ENCODE data around the gene WDR36. TPM values are rescaled to one million over a fixed set of nuclear protein-coding genes. Genes with fewer than 3 reads are reported as not detected.

The WDR36 gene
- polyA plus RNA-seq, 1 donor (not counting 4 experiments of a cell fraction or from before 2014, with no cell fraction given), result 37.8 TPM

GRCh38 chr5:111134087-111134486 is 41.9 kb downstream of the WDR36 start:
- no peak overlapping the region for H3K9ac ChIP-seq (ENCODE audit: control insufficient read depth, extremely low read depth, insufficient read depth, low read length)
- H3K27ac ChIP-seq (ENCODE audit: control insufficient read depth, insufficient read depth, low read length), result no peak overlapping the region
- peaks cover 16% of the 10 kb centered on the region for H3K4me1 ChIP-seq (ENCODE audit: control insufficient read depth, extremely low read depth, insufficient read depth, low read length)
- no peak overlapping the region for H3K4me3 ChIP-seq (ENCODE audit: control insufficient read depth in 2 of 3, extremely low read depth in 1 of 3, insufficient read depth in 2 of 3, low read depth in 1 of 3, low read length in 3 of 3)
- no peaks in the 10 kb centered on the region for H3K9me3 ChIP-seq (ENCODE audit: control insufficient read depth, low read depth, low read length)
- H3K27me3 ChIP-seq (ENCODE audit: control insufficient read depth, extremely low read depth, insufficient read depth, low read length), result no peaks in the 10 kb centered on the region
- no peak overlapping the region for H3K4me2 ChIP-seq (ENCODE audit: control insufficient read depth, extremely low read depth, insufficient read depth, low read depth, low read length)
- dilution Hi-C loops (cut with MboI; ENCODE audit: extremely low pct_ligation_motif_present, low sequenced_read_pairs), result no loop called here
- FAIRE-seq, result no peak
- H4K20me1 ChIP-seq (ENCODE audit: control insufficient read depth, extremely low read depth, insufficient read depth, low read length), result no peaks in the 10 kb centered on the region
- peaks cover 0 to 3% of the 10 kb centered on the region in 2 experiments for H3K36me3 ChIP-seq (ENCODE audit: control insufficient read depth in 2 of 2, extremely low read depth in 1 of 2, insufficient read depth in 2 of 2, low read length in 2 of 2)
- H3K9me1 ChIP-seq (ENCODE audit: control insufficient read depth, extremely low read depth, insufficient read depth, low read length), result no peaks in the 10 kb centered on the region
- no peak for DNase-seq (ENCODE audit: low read depth, low spot score)
- no peaks in the 10 kb centered on the region for H3K79me2 ChIP-seq (ENCODE audit: control insufficient read depth, insufficient read depth, low read length)
- no peak for TF ChIP-seq EZH2 (IDR thresholded peaks at IDR 0.05; ENCODE audit: low read length)
- no peak for TF ChIP-seq CTCF (optimal IDR thresholded peaks at IDR 0.05 in 1 of 3, IDR thresholded peaks at IDR 0.05 in 1 of 3, conservative IDR thresholded peaks at IDR 0.05 in 1 of 3; ENCODE audit: extremely low read depth in 1 of 3, insufficient read depth in 2 of 3, low read length in 3 of 3)
- H2AFZ ChIP-seq (ENCODE audit: control insufficient read depth, low read length), result no peak overlapping the region

GRCh38 chr5:111134864-111135263 is 42.7 kb downstream of the WDR36 start:
- no peak overlapping the region for H3K27ac ChIP-seq (ENCODE audit: control insufficient read depth, insufficient read depth, low read length)
- no peaks in the 10 kb centered on the region for H3K79me2 ChIP-seq (ENCODE audit: control insufficient read depth, insufficient read depth, low read length)
- H3K9ac ChIP-seq (ENCODE audit: control insufficient read depth, extremely low read depth, insufficient read depth, low read length), result no peak overlapping the region
- H2AFZ ChIP-seq (ENCODE audit: control insufficient read depth, low read length), result no peak overlapping the region
- H3K36me3 ChIP-seq (ENCODE audit: control insufficient read depth in 2 of 2, extremely low read depth in 1 of 2, insufficient read depth in 2 of 2, low read length in 2 of 2), result peaks cover 0 to 3% of the 10 kb centered on the region in 2 experiments
- no peak for TF ChIP-seq EZH2 (IDR thresholded peaks at IDR 0.05; ENCODE audit: low read length)
- H3K4me2 ChIP-seq (ENCODE audit: control insufficient read depth, extremely low read depth, insufficient read depth, low read depth, low read length), result no peak overlapping the region
- no peaks in the 10 kb centered on the region for H3K9me1 ChIP-seq (ENCODE audit: control insufficient read depth, extremely low read depth, insufficient read depth, low read length)
- no peak overlapping the region for H3K4me3 ChIP-seq (ENCODE audit: control insufficient read depth in 2 of 3, extremely low read depth in 1 of 3, insufficient read depth in 2 of 3, low read depth in 1 of 3, low read length in 3 of 3)
- DNase-seq (ENCODE audit: low read depth, low spot score) (no peak), FAIRE-seq (no peak)
- H3K4me1 ChIP-seq (ENCODE audit: control insufficient read depth, extremely low read depth, insufficient read depth, low read length), result peaks cover 14% of the 10 kb centered on the region
- dilution Hi-C loops (cut with MboI; ENCODE audit: extremely low pct_ligation_motif_present, low sequenced_read_pairs), result no loop called here
- no peaks in the 10 kb centered on the region for H4K20me1 ChIP-seq (ENCODE audit: control insufficient read depth, extremely low read depth, insufficient read depth, low read length)
- H3K9me3 ChIP-seq (ENCODE audit: control insufficient read depth, low read depth, low read length), result no peaks in the 10 kb centered on the region
- no peaks in the 10 kb centered on the region for H3K27me3 ChIP-seq (ENCODE audit: control insufficient read depth, extremely low read depth, insufficient read depth, low read length)

- no peaks in the 10 kb centered on the region for H3K27me3 ChIP-seq (ENCODE audit: control insufficient read depth, extremely low read depth, insufficient read depth, low read length)
- no peaks in the 10 kb centered on the region for H4K20me1 ChIP-seq (ENCODE audit: control insufficient read depth, extremely low read depth, insufficient read depth, low read length)
- H3K36me3 ChIP-seq (ENCODE audit: control insufficient read depth in 2 of 2, extremely low read depth in 1 of 2, insufficient read depth in 2 of 2, low read length in 2 of 2), result no peaks in the 10 kb centered on the region
- H2AFZ ChIP-seq (ENCODE audit: control insufficient read depth, low read length), result no peak overlapping the region
- no peak overlapping the region for H3K9ac ChIP-seq (ENCODE audit: control insufficient read depth, extremely low read depth, insufficient read depth, low read length)
- no peaks in the 10 kb centered on the region for H3K9me3 ChIP-seq (ENCODE audit: control insufficient read depth, low read depth, low read length)
- DNase-seq (ENCODE audit: low read depth, low spot score) (no peak), FAIRE-seq (no peak)
- no peaks in the 10 kb centered on the region for H3K79me2 ChIP-seq (ENCODE audit: control insufficient read depth, insufficient read depth, low read length)
- H3K4me1 ChIP-seq (ENCODE audit: control insufficient read depth, extremely low read depth, insufficient read depth, low read length), result peaks cover 11% of the 10 kb centered on the region
- H3K27ac ChIP-seq (ENCODE audit: control insufficient read depth, insufficient read depth, low read length), result no peak overlapping the region
- H3K4me2 ChIP-seq (ENCODE audit: control insufficient read depth, extremely low read depth, insufficient read depth, low read depth, low read length), result no peak overlapping the region
- dilution Hi-C loops (cut with MboI; ENCODE audit: extremely low pct_ligation_motif_present, low sequenced_read_pairs), result no loop called here
- no peak overlapping the region for H3K4me3 ChIP-seq (ENCODE audit: control insufficient read depth in 2 of 3, extremely low read depth in 1 of 3, insufficient read depth in 2 of 3, low read depth in 1 of 3, low read length in 3 of 3)
- H3K9me1 ChIP-seq (ENCODE audit: control insufficient read depth, extremely low read depth, insufficient read depth, low read length), result no peaks in the 10 kb centered on the region
- TF ChIP-seq CTCF (optimal IDR thresholded peaks at IDR 0.05 in 1 of 3, IDR thresholded peaks at IDR 0.05 in 1 of 3, conservative IDR thresholded peaks at IDR 0.05 in 1 of 3; ENCODE audit: extremely low read depth in 1 of 3, insufficient read depth in 2 of 3, low read length in 3 of 3) (no peak), EZH2 (IDR thresholded peaks at IDR 0.05; ENCODE audit: low read length) (no peak)
Observed at GRCh38 chr5:111135363-111135762, 43.2 kb downstream of the WDR36 start.

All from keratinocyte (primary cell).